ENCODE measurements around the gene HINFP. TPM values are rescaled to one million over a fixed set of nuclear protein-coding genes. Genes with fewer than 3 reads are reported as not detected.
A peak's percentile ranks its signal among the peaks of the same experiment; 100 is the strongest.

The HINFP gene
- total and polyA plus RNA-seq, 4 donors: 10.4 to 24.5 (median 17.8) TPM

GRCh38 chr11:119108857-119109221 is 12.5 kb upstream of the HINFP start:
- TF ChIP-seq CTCF (IDR thresholded peaks at IDR 0.05; ENCODE audit: control extremely low read depth, extremely low read depth): no peak
- Histone ChIP-seq H3K4me3 (no peak overlapping the region), H3K27me3 (ENCODE audit: control insufficient read depth in 3 of 3, insufficient read depth in 3 of 3, low read length in 2 of 3) (no peaks in the 10 kb centered on the region), H3K9ac (ENCODE audit: insufficient read depth in 1 of 2, low read length in 2 of 2) (no peak overlapping the region), H3K4me1 (ENCODE audit: control insufficient read depth in 5 of 5, insufficient read depth in 5 of 5, low read length in 5 of 5) (peaks cover 0 to 19% (median 16%) of the 10 kb centered on the region in 5 donors), H3K27ac (ENCODE audit: low read depth in 1 of 2, low read length in 1 of 2) (peak overlapping the region in 1 of 2 donors; percentile 56), H3K36me3 (ENCODE audit: control insufficient read depth in 4 of 4, insufficient read depth in 4 of 4, low read length in 4 of 4) (peaks cover 0 to 33% (median 4%) of the 10 kb centered on the region in 4 donors), H3K9me3 (ENCODE audit: control insufficient read depth in 4 of 4, insufficient read depth in 3 of 4, low read length in 3 of 4) (peaks cover 0 to 2% (median 0%) of the 10 kb centered on the region in 4 donors)
- ATAC-seq (ENCODE audit: insufficient read depth, low FRiP score) (no peak), DNase-seq (no peak)
- WGBS, 2 donors: 60 to 75% methylated on average over 2 of the region's 2 CpGs

- Histone ChIP-seq H3K9ac (ENCODE audit: insufficient read depth in 1 of 2, low read length in 2 of 2) (no peak overlapping the region), H3K4me1 (ENCODE audit: control insufficient read depth in 5 of 5, insufficient read depth in 5 of 5, low read length in 5 of 5) (peaks cover 0 to 19% (median 16%) of the 10 kb centered on the region in 5 donors), H3K27me3 (ENCODE audit: control insufficient read depth in 3 of 3, insufficient read depth in 3 of 3, low read length in 2 of 3) (no peaks in the 10 kb centered on the region), H3K27ac (ENCODE audit: low read depth in 1 of 2, low read length in 1 of 2) (no peak overlapping the region), H3K36me3 (ENCODE audit: control insufficient read depth in 4 of 4, insufficient read depth in 4 of 4, low read length in 4 of 4) (peaks cover 0 to 39% (median 5%) of the 10 kb centered on the region in 4 donors), H3K9me3 (ENCODE audit: control insufficient read depth in 4 of 4, insufficient read depth in 3 of 4, low read length in 3 of 4) (no peaks in the 10 kb centered on the region), H3K4me3 (no peak overlapping the region)
- WGBS, 2 donors: 90 to 93% methylated on average over 3 of the region's 3 CpGs
- DNase-seq: no peak
- no peak for ATAC-seq (ENCODE audit: insufficient read depth, low FRiP score)
- TF ChIP-seq CTCF (IDR thresholded peaks at IDR 0.05; ENCODE audit: control extremely low read depth, extremely low read depth): no peak
Observed at GRCh38 chr11:119109843-119110242, 11.5 kb upstream of the HINFP start.

GRCh38 chr11:119110439-119110838 is 10.9 kb upstream of the HINFP start:
- Histone ChIP-seq H3K4me1 (ENCODE audit: control insufficient read depth in 5 of 5, insufficient read depth in 5 of 5, low read length in 5 of 5) (peaks cover 0 to 19% (median 16%) of the 10 kb centered on the region in 5 donors), H3K9ac (ENCODE audit: insufficient read depth in 1 of 2, low read length in 2 of 2) (no peak overlapping the region), H3K27ac (ENCODE audit: low read depth in 1 of 2, low read length in 1 of 2) (no peak overlapping the region), H3K9me3 (ENCODE audit: control insufficient read depth in 4 of 4, insufficient read depth in 3 of 4, low read length in 3 of 4) (no peaks in the 10 kb centered on the region), H3K36me3 (ENCODE audit: control insufficient read depth in 4 of 4, insufficient read depth in 4 of 4, low read length in 4 of 4) (peaks cover 0 to 39% (median 5%) of the 10 kb centered on the region in 4 donors), H3K27me3 (ENCODE audit: control insufficient read depth in 3 of 3, insufficient read depth in 3 of 3, low read length in 2 of 3) (no peaks in the 10 kb centered on the region), H3K4me3 (no peak overlapping the region)
- ATAC-seq (ENCODE audit: insufficient read depth, low FRiP score) (no peak), DNase-seq (no peak)
- TF ChIP-seq CTCF (IDR thresholded peaks at IDR 0.05; ENCODE audit: control extremely low read depth, extremely low read depth): no peak
- 86 to 91% methylated on average over 10 of the region's 10 CpGs for WGBS, 2 donors

- Histone ChIP-seq H3K4me1 (ENCODE audit: control insufficient read depth in 5 of 5, insufficient read depth in 5 of 5, low read length in 5 of 5) (peaks cover 0 to 17% (median 11%) of the 10 kb centered on the region in 5 donors), H3K27me3 (ENCODE audit: control insufficient read depth in 3 of 3, insufficient read depth in 3 of 3, low read length in 2 of 3) (no peaks in the 10 kb centered on the region), H3K9ac (ENCODE audit: insufficient read depth in 1 of 2, low read length in 2 of 2) (no peak overlapping the region), H3K4me3 (no peak overlapping the region), H3K27ac (ENCODE audit: low read depth in 1 of 2, low read length in 1 of 2) (no peak overlapping the region), H3K9me3 (ENCODE audit: control insufficient read depth in 4 of 4, insufficient read depth in 3 of 4, low read length in 3 of 4) (no peaks in the 10 kb centered on the region), H3K36me3 (ENCODE audit: control insufficient read depth in 4 of 4, insufficient read depth in 4 of 4, low read length in 4 of 4) (peaks cover 0 to 44% (median 5%) of the 10 kb centered on the region in 4 donors)
- DNase-seq: no peak
- TF ChIP-seq CTCF (IDR thresholded peaks at IDR 0.05; ENCODE audit: control extremely low read depth, extremely low read depth): no peak
- 95% methylated on average over 11 of the region's 11 CpGs for WGBS, 2 donors
- ATAC-seq (ENCODE audit: insufficient read depth, low FRiP score): no peak
Observed at GRCh38 chr11:119111361-119111925, 9.9 kb upstream of the HINFP start.
